A673 (cell line): ENCODE data around the gene TBC1D9B. TPM values are rescaled to one million over a fixed set of nuclear protein-coding genes. Genes with fewer than 3 reads are reported as not detected.

Experiments
- BruUV-seq: library from RNA; stranded (reverse); fragments of 400-500 nt; replicated peaks from 2 replicates; lab custom pipeline; 2021; lab: Mats Ljungman, UMichigan
- CTCF ChIA-PET: fragments of 300-600 bp; sonication (Branson Sonifier 250); formaldehyde crosslinking; loops from one replicate; lab custom pipeline; 2022; ENCODE audit warnings: antibody characterized with exemption; lab: Charles Lee
- POLR2A ChIA-PET: fragments of 300-600 bp; sonication (Branson Sonifier 250); formaldehyde crosslinking; loops from one replicate; lab custom pipeline; 2022; ENCODE audit warnings: antibody characterized with exemption; ENCODE audit not compliant: low non-redundant PET; lab: Charles Lee
- DNase-seq: peaks from one replicate; pipeline ENCODE4 v3.0.0-alpha.2; 2015; ENCODE audit warnings: low spot score
- H3K27ac ChIP-seq: fragments of 200-600 bp; sonication (generic); 2 replicates; pipeline ENCODE4 v1.5.1; 2016; ENCODE audit warnings: mixed run types, low read depth, mild to moderate bottlenecking, mixed read lengths, antibody characterized with exemption, low read length; ENCODE audit not compliant: poor library complexity, severe bottlenecking
- H3K27me3 ChIP-seq: fragments of 200-600 bp; sonication (generic); replicated peaks from 2 replicates; pipeline ENCODE4 v1.6.1; 2017; ENCODE audit warnings: mixed run types, low read depth, mild to moderate bottlenecking, mixed read lengths, antibody characterized with exemption, low read length; ENCODE audit not compliant: insufficient read depth, poor library complexity
- H3K36me3 ChIP-seq: fragments of 200-600 bp; sonication (generic); 2 replicates; pipeline ENCODE4 v1.6.1; 2016; ENCODE audit warnings: mixed run types, mild to moderate bottlenecking, mixed read lengths, antibody characterized with exemption, low read length; ENCODE audit not compliant: insufficient read depth, poor library complexity, severe bottlenecking
- H3K4me1 ChIP-seq: fragments of 200-600 bp; sonication (generic); 2 replicates; pipeline ENCODE4 v1.6.1; 2017; ENCODE audit warnings: mixed run types, mild to moderate bottlenecking, mixed read lengths, antibody characterized with exemption, low read length; ENCODE audit not compliant: insufficient read depth, poor library complexity, severe bottlenecking
- H3K4me3 ChIP-seq: fragments of 200-600 bp; sonication (generic); 2 replicates; pipeline ENCODE4 v1.5.1; 2016; ENCODE audit warnings: low read depth, mixed run types, mild to moderate bottlenecking, mixed read lengths, low read length; ENCODE audit not compliant: poor library complexity, severe bottlenecking
- H3K9me3 ChIP-seq: fragments of 200-600 bp; sonication (generic); 2 replicates; pipeline ENCODE4 v1.6.1; 2016; ENCODE audit warnings: mixed run types, low read depth, mild to moderate bottlenecking, mixed read lengths, antibody characterized with exemption, low read length; ENCODE audit not compliant: poor library complexity, severe bottlenecking
- EZH2 ChIP-seq: fragments of 200-600 bp; sonication (generic); IDR thresholded peaks from 2 replicates; pipeline ENCODE4 v1.6.1; 2017; ENCODE audit warnings: borderline replicate concordance, low read depth, mild to moderate bottlenecking, mixed read lengths, antibody characterized with exemption, low read length; ENCODE audit not compliant: poor library complexity, severe bottlenecking
- intact Hi-C: fragments of 100-400 bp; cut with micrococcal nuclease; formaldehyde crosslinking; loops from one replicate; pipeline ENCODE4 v1.10.0; 2022; ENCODE audit not compliant: unreplicated experiment
- total RNA-seq: library from RNA; stranded (reverse); gene quantifications from 2 replicates; pipeline ENCODE4 v1.2.3, GENCODE V29; 2021
- TF ChIP-seq, protein P1 (sequence below): fragments of 300-800, 200-600 bp; sonication (generic); conservative IDR thresholded peaks from 2 replicates; pipeline ENCODE4 v1.5.1; 2017; ENCODE audit warnings: low read depth, mild to moderate bottlenecking, antibody characterized with exemption, low read length, moderate library complexity, mixed read lengths

The TBC1D9B gene
- total RNA-seq, 1 experiment from 2014 or later = 68.2 TPM

- H3K4me3 ChIP-seq = no peak overlapping the region
- no TSS peak for BruUV-seq
- CTCF ChIA-PET = no interaction called here
- intact Hi-C loops = no loop called here
- H3K27ac ChIP-seq = no peak overlapping the region
- no peaks in the 10 kb centered on the region for H3K27me3 ChIP-seq
- no peaks in the 10 kb centered on the region for H3K4me1 ChIP-seq
- POLR2A ChIA-PET = no interaction called here
- DNase-seq = no peak
- no peak for TF ChIP-seq EZH2
- TF ChIP-seq, protein P1, sequence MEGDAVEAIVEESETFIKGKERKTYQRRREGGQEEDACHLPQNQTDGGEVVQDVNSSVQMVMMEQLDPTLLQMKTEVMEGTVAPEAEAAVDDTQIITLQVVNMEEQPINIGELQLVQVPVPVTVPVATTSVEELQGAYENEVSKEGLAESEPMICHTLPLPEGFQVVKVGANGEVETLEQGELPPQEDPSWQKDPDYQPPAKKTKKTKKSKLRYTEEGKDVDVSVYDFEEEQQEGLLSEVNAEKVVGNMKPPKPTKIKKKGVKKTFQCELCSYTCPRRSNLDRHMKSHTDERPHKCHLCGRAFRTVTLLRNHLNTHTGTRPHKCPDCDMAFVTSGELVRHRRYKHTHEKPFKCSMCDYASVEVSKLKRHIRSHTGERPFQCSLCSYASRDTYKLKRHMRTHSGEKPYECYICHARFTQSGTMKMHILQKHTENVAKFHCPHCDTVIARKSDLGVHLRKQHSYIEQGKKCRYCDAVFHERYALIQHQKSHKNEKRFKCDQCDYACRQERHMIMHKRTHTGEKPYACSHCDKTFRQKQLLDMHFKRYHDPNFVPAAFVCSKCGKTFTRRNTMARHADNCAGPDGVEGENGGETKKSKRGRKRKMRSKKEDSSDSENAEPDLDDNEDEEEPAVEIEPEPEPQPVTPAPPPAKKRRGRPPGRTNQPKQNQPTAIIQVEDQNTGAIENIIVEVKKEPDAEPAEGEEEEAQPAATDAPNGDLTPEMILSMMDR = no peak
- peaks cover 39% of the 10 kb centered on the region for H3K36me3 ChIP-seq
- no peaks in the 10 kb centered on the region for H3K9me3 ChIP-seq
Measured at GRCh38 chr5:179895861-179896260, 11.8 kb downstream of the TBC1D9B start.

DNA sequence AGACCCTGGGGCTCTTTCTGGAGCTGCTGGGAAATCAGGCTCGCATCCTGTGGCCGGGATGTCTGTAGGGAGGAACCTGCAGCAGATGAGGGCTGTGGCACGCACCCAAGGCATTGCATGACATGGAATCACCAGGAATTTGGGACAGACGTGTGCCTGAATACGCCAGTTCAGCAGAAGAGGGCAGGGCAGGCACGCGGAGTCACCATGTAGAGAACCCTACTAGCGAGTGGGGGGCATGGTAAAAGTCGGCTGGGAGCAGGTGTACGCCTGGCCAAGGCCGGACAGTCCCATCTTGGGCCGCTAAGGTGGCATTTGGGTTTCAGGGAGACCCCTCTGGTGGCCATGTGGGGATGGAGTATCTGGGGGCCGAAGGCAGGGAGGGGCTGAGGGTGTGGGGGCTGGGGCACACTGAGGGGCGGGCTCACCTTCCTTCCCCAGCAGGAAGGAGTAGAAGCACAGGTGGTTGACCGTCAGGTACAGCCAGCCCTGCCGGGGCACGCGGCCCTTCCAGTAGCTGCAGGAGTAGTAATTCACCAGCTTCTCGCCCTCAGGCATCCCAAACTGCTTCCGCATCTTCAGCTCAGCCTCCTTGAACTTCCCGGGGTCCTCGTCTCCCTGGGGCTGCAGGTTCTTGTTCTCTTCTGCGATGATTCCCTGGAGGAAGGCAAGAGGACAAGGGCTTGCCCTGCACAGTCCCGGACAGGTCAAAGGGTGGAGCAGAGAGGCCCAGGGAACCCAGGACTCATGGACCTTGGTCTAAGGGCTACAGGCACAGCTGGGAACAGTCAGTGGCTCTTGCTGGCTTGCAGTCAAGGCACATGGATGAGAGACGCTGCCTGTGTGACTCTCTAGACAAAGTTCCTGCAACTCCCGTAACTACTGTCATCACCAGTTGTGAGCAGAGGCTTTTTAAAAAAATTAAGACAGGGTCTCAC lies 13.5 kb downstream of the TBC1D9B start:
- H3K36me3 ChIP-seq = peaks cover 48% of the 10 kb centered on the region

GRCh38 chr5:179893076-179893957 lies 14.4 kb downstream of the TBC1D9B start:
- ChIA-PET CTCF (no interaction called here), POLR2A (no interaction called here)
- Histone ChIP-seq H3K4me1 (no peaks in the 10 kb centered on the region), H3K36me3 (peaks cover 39% of the 10 kb centered on the region), H3K4me3 (no peak overlapping the region), H3K27me3 (no peaks in the 10 kb centered on the region), H3K27ac (no peak overlapping the region), H3K9me3 (no peaks in the 10 kb centered on the region)
- DNase-seq = no peak
- TF ChIP-seq, protein P1 = no peak
- no TSS peak for BruUV-seq
- intact Hi-C loops = no loop called here

More for the DNA sequence above, 13.5 kb downstream of the TBC1D9B start:
- ChIA-PET POLR2A (no interaction called here), CTCF (no interaction called here)
- no TSS peak for BruUV-seq
- TF ChIP-seq, protein P1 = no peak
- TF ChIP-seq EZH2 = no peak
- H3K27me3 ChIP-seq = no peaks in the 10 kb centered on the region
- H3K4me1 ChIP-seq = no peaks in the 10 kb centered on the region
- intact Hi-C loops = no loop called here
- no peak overlapping the region for H3K27ac ChIP-seq
- DNase-seq = no peak
- H3K4me3 ChIP-seq = no peak overlapping the region
- H3K9me3 ChIP-seq = no peaks in the 10 kb centered on the region
